Keratinocyte (primary cell): ENCODE data around the gene ABL1. TPM values are rescaled to one million over a fixed set of nuclear protein-coding genes. Genes with fewer than 3 reads are reported as not detected.

Source experiments
- DNase-seq: peaks from one replicate; pipeline ENCODE4 v3.0.0-alpha.2; 2011; ENCODE audit warnings: low read depth, missing footprints, low spot score
- FAIRE-seq: peaks from 2 replicates; lab custom pipeline; 2011; peaks lifted over from hg19 to GRCh38; lab: Jason Lieb, UNC
- H2AFZ ChIP-seq: 2 replicates; pipeline ENCODE4 v1.6.0; 2012; ENCODE audit warnings: low read length, control low read depth, inconsistent platforms; ENCODE audit not compliant: control insufficient read depth
- H3K27ac ChIP-seq: 2 replicates; pipeline ENCODE4 v1.5.1; 2011; ENCODE audit warnings: low read length; ENCODE audit not compliant: control insufficient read depth, insufficient read depth
- H3K27me3 ChIP-seq: 3 replicates; pipeline ENCODE4 v1.6.0; 2011; ENCODE audit warnings: low read length; ENCODE audit not compliant: control insufficient read depth, insufficient read depth; ENCODE audit errors: extremely low read depth
- H3K36me3 ChIP-seq, 2 experiments: 2 replicates in 1 of 2; 3 replicates in 1 of 2; pipeline ENCODE4 v1.5.1; 2011; ENCODE audit warnings: low read length in 2 of 2, mild to moderate bottlenecking in 1 of 2; ENCODE audit not compliant: control insufficient read depth in 2 of 2, insufficient read depth in 2 of 2; ENCODE audit errors: extremely low read depth in 1 of 2
- H3K4me1 ChIP-seq: 3 replicates; pipeline ENCODE4 v1.5.1; 2011; ENCODE audit warnings: low read length; ENCODE audit not compliant: control insufficient read depth, insufficient read depth; ENCODE audit errors: extremely low read depth
- H3K4me2 ChIP-seq: 3 replicates; pipeline ENCODE4 v1.6.0; 2011; ENCODE audit warnings: low read depth, low read length; ENCODE audit not compliant: control insufficient read depth, insufficient read depth; ENCODE audit errors: extremely low read depth
- H3K4me3 ChIP-seq, 3 experiments: fragments of 200-600 bp in 1 of 3; sonication (generic) in 1 of 3; 2 replicates in 2 of 3; 3 replicates in 1 of 3; pipeline ENCODE4 v1.5.1; 2011 to 2016; ENCODE audit warnings: low read length in 3 of 3, mild to moderate bottlenecking in 3 of 3, control low read depth in 2 of 3, inconsistent platforms in 1 of 3, low read depth in 1 of 3, mixed read lengths in 1 of 3, mixed run types in 1 of 3, moderate library complexity in 1 of 3; ENCODE audit not compliant: control insufficient read depth in 2 of 3, insufficient read depth in 2 of 3; ENCODE audit errors: extremely low read depth in 1 of 3
- H3K79me2 ChIP-seq: 2 replicates; pipeline ENCODE4 v1.6.0; 2012; ENCODE audit warnings: low read length; ENCODE audit not compliant: control insufficient read depth, insufficient read depth
- H3K9ac ChIP-seq: 3 replicates; pipeline ENCODE4 v1.6.0; 2011; ENCODE audit warnings: low read length; ENCODE audit not compliant: control insufficient read depth, insufficient read depth; ENCODE audit errors: extremely low read depth
- H3K9me1 ChIP-seq: 3 replicates; pipeline ENCODE4 v1.6.0; 2011; ENCODE audit warnings: low read length; ENCODE audit not compliant: control insufficient read depth, insufficient read depth; ENCODE audit errors: extremely low read depth
- H3K9me3 ChIP-seq: 2 replicates; pipeline ENCODE4 v1.5.1; 2012; ENCODE audit warnings: low read depth, low read length; ENCODE audit not compliant: control insufficient read depth
- H4K20me1 ChIP-seq: 3 replicates; pipeline ENCODE4 v1.6.0; 2011; ENCODE audit warnings: low read length; ENCODE audit not compliant: control insufficient read depth, insufficient read depth; ENCODE audit errors: extremely low read depth
- CTCF ChIP-seq, 3 experiments: IDR thresholded peaks in 1 of 3; conservative IDR thresholded peaks in 1 of 3; optimal IDR thresholded peaks in 1 of 3; 2 replicates in 2 of 3; 3 replicates in 1 of 3; pipeline versions ENCODE3 to v1.5.1; 2011; ENCODE audit warnings: low read length in 3 of 3, mild to moderate bottlenecking in 3 of 3, moderate library complexity in 2 of 3, control low read depth in 1 of 3, inconsistent platforms in 1 of 3; ENCODE audit not compliant: insufficient read depth in 2 of 3; ENCODE audit errors: extremely low read depth in 1 of 3
- EZH2 ChIP-seq: IDR thresholded peaks from one replicate; pipeline ENCODE4 v1.6.1; 2012; ENCODE audit warnings: inconsistent platforms, mild to moderate bottlenecking, low read length, moderate library complexity
- dilution Hi-C: fragments of 300-500 bp; cut with MboI; formaldehyde crosslinking; loops from one replicate; pipeline ENCODE4 v1.7.0; 2020; ENCODE audit warnings: low sequenced_read_pairs; ENCODE audit not compliant: extremely low pct_ligation_motif_present
- polyA plus RNA-seq, 5 experiments: library from polyadenylated mRNA; depleted of rRNA in 3 of 5; stranded (reverse) in 3 of 5; stranded (forward) in 1 of 5; unstranded in 1 of 5; fragments of >200 nt; gene quantifications; 1 replicate in 1 of 5; 2 replicates in 3 of 5; 3 replicates in 1 of 5; pipeline versions ENCODE4 v1.2.1 to v1.2.3, GENCODE V29; 2011 to 2012; ENCODE audit warnings: missing spikeins in 2 of 5, low read depth in 1 of 5, low replicate concordance in 1 of 5

Gene ABL1
- polyA plus RNA-seq, 1 donor (not counting 4 experiments of a cell fraction or from before 2014, with no cell fraction given): 17.0 TPM

- no peaks in the 10 kb centered on the region for H3K27me3 ChIP-seq
- FAIRE-seq (no peak), DNase-seq (no peak)
- TF ChIP-seq EZH2 (no peak), CTCF (optimal IDR thresholded peaks at IDR 0.05 in 1 of 3, IDR thresholded peaks at IDR 0.05 in 1 of 3, conservative IDR thresholded peaks at IDR 0.05 in 1 of 3; ENCODE audit: extremely low read depth in 1 of 3, insufficient read depth in 2 of 3, low read length in 3 of 3) (no peak)
- dilution Hi-C loops: no loop called here
- H3K4me1 ChIP-seq: peaks cover 28% of the 10 kb centered on the region
- H2AFZ ChIP-seq: no peak overlapping the region
- peaks cover 73% of the 10 kb centered on the region for H3K79me2 ChIP-seq
- peaks cover 4% of the 10 kb centered on the region for H3K9me1 ChIP-seq
- H3K9ac ChIP-seq: no peak overlapping the region
- no peaks in the 10 kb centered on the region for H3K9me3 ChIP-seq
- no peaks in the 10 kb centered on the region for H3K36me3 ChIP-seq
- no peaks in the 10 kb centered on the region for H4K20me1 ChIP-seq
- no peak overlapping the region for H3K4me3 ChIP-seq
- no peak overlapping the region for H3K27ac ChIP-seq
- no peak overlapping the region for H3K4me2 ChIP-seq
These were observed 9.0 kb downstream of the ABL1 start for GRCh38 chr9:130844044-130844451.

- TF ChIP-seq CTCF (optimal IDR thresholded peaks at IDR 0.05 in 1 of 3, IDR thresholded peaks at IDR 0.05 in 1 of 3, conservative IDR thresholded peaks at IDR 0.05 in 1 of 3; ENCODE audit: extremely low read depth in 1 of 3, insufficient read depth in 2 of 3, low read length in 3 of 3) (no peak), EZH2 (no peak)
- H3K27ac ChIP-seq: no peak overlapping the region
- no peaks in the 10 kb centered on the region for H3K9me3 ChIP-seq
- H3K27me3 ChIP-seq: no peaks in the 10 kb centered on the region
- no peak overlapping the region for H3K4me2 ChIP-seq
- DNase-seq: no peak
- dilution Hi-C loops: no loop called here
- no peak overlapping the region for H3K4me3 ChIP-seq
- peaks cover 28% of the 10 kb centered on the region for H3K4me1 ChIP-seq
- no peak overlapping the region for H3K9ac ChIP-seq
- H4K20me1 ChIP-seq: no peaks in the 10 kb centered on the region
- peaks cover 4% of the 10 kb centered on the region for H3K9me1 ChIP-seq
- H3K79me2 ChIP-seq: peaks cover 73% of the 10 kb centered on the region
- no peak for FAIRE-seq
- H2AFZ ChIP-seq: no peak overlapping the region
- no peaks in the 10 kb centered on the region for H3K36me3 ChIP-seq
These were observed 10.2 kb downstream of the ABL1 start for GRCh38 chr9:130845254-130845653.
